ENCODE measurements around the gene TDO2.

DNA sequence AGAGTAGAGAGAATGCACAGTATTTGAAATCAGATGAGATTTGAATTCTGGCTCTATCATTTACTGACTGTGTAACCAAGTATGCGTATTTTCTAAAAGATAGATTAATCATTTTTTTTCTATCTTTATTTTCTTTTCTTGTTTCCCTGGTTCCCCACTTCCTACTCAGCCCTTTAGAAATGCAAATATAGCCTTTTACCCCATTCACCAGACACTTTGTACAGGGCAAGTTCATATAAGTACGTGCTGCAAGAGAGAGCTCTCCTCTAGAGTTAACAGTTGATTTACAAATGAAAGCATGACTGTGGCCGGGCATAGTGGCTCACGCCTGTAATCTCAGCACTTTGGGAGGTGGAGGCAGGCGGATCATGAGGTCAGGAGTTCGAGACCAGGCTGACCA, 17.8 kb upstream of the TDO2 start:
- TF ChIP-seq, protein P1, sequence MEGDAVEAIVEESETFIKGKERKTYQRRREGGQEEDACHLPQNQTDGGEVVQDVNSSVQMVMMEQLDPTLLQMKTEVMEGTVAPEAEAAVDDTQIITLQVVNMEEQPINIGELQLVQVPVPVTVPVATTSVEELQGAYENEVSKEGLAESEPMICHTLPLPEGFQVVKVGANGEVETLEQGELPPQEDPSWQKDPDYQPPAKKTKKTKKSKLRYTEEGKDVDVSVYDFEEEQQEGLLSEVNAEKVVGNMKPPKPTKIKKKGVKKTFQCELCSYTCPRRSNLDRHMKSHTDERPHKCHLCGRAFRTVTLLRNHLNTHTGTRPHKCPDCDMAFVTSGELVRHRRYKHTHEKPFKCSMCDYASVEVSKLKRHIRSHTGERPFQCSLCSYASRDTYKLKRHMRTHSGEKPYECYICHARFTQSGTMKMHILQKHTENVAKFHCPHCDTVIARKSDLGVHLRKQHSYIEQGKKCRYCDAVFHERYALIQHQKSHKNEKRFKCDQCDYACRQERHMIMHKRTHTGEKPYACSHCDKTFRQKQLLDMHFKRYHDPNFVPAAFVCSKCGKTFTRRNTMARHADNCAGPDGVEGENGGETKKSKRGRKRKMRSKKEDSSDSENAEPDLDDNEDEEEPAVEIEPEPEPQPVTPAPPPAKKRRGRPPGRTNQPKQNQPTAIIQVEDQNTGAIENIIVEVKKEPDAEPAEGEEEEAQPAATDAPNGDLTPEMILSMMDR (conservative IDR thresholded peaks at IDR 0.05) = no peak
- TF ChIP-seq ZFX (IDR thresholded peaks at IDR 0.05) = no peak
